ENCODE results near the gene NCOA6.
A peak's percentile ranks its signal among the peaks of the same experiment; 100 is the strongest.

NCOA6 gene

DNA sequence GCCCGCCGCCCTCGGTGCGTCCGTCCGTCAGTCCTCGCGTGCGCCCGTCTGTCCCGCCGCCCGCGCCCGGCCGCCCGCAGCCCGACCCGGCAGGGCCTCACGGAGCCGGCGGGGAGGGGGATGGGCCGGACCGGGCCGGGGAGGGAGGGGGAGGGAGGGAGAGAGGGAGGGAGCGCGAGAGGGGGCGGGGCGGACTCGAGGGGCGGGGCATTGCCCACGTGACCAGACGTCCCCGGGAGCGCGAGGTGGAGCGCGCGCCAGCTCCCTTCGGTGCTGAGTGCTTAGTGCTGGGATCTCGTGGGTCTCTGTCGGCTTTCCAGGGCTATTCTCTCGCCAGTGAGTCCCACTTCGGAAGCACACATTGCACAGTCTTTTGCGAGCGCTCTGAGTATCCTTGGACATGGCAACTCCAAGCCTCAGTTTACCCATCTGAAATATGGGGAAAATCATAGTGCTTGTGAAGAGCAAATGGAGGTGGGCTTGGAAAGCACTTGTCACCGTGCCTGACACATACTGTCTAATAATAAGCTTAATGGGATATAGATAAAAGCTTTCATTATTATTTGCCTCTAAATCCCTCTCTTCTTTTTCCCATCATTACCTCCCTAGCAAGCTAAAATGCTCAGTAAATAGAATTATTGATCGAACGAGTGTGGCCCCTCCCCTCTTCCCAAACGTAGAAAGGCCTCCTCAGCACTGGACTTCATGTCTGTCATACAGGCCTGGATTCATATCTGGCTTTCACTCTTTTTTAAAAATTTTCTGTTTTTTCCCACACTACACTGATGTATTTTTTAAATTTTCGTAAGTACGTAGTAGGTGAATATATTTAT is at the start of gene NCOA6:
TSS of gene NCOA6 (minus strand) at position 122 of the 833 bp plus-strand sequence. CDS start 43,296 bp downstream, outside the sequence.
- ATAC-seq: peak; percentile 64 to 69

- ATAC-seq: no peak
These were observed 48.7 kb upstream of the NCOA6 start for GRCh38 chr20:34874094-34874654.

DNA sequence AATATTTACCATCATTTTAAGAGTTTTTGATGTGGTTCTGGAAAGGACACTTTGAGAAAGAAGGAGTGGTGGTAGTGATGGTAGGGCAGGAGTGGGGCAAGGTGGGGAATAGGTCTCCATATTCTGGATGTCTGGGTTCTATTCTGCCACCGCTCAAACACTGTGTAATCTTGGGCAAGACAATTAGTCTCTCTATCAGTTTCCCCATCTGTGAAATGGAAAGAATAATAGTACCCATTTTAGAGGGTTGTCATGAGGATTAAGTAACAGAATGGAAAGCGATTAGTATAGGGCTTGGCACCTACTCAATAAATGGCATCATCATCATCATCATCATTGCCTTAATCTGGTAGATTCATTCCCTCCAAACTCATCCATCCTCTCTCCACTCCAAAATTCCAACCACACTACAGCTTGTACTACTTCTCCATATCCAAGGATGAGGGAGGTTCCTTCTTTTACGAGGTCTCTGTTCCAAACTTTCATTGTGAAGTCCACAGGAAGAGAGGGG is 48.2 kb upstream of the NCOA6 start:
- no peak for ATAC-seq

DNA sequence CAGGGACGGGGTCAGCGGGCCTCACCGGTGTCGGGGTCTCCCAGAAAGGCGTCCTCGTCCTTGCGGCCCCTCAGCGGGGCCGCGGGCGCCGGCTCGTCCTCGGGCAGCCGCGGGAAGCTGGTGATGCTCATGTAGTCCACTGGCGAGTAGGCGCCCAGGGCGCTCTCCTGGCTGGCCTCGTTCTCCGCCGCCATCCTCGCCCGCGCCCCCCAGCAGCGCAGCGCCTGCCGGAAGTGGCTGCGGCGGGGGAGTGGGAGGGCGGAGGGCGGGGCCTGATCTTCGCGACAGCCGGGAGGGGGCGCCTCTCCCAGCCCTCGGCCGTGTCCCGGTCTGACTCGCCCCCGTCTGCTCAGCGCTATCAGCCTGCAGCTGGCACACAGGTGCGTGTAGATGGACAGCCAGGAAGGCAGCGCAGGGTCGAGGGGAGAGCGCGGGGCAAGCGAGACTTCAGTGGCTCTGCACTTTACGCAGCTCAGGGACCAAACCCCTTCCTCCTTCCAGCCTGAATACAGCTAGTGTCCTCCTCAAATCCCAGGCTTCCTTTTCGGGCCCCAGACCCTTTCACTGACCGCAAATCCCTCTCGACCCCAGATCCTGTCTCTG is 47.3 kb upstream of the NCOA6 start, which contains the start of gene GGT7:
TSS of gene GGT7 (minus strand) at position 235 of the 603 bp plus-strand sequence. CDS start at position 194, 41 bp downstream.
- ATAC-seq: peak; percentile 69 to 75

DNA sequence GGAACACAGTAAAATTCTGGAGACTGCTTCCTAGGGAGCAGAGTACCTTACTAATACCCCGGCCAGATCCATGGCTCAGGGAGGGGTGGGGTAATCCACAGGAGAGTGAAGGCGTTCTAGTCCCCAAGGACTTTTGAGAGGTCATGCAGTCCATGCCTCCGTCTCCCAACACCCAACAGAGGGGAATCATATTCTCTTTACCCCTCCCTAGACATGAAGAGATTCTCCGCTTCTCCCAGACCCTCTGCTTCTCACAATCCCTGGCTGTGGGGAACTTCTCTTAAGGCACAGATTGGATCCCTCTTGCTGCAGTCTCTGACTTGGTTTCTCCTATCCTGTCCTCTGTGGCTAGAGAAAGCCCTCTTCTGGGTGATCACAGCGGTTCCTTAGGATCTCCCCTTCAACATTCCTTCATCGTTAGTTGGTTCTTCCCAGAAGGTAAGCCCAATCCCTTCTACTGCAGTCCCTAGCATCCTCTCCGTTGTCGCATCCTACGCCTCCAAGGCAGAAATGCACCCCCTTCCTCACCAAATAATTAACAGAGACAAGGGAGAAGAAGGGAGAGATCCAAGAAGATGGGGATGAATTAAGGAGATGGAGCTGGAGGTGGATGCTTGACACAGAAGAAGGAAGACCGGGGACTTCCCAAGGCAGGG is 46.6 kb upstream of the NCOA6 start:
- no peak for ATAC-seq

DNA sequence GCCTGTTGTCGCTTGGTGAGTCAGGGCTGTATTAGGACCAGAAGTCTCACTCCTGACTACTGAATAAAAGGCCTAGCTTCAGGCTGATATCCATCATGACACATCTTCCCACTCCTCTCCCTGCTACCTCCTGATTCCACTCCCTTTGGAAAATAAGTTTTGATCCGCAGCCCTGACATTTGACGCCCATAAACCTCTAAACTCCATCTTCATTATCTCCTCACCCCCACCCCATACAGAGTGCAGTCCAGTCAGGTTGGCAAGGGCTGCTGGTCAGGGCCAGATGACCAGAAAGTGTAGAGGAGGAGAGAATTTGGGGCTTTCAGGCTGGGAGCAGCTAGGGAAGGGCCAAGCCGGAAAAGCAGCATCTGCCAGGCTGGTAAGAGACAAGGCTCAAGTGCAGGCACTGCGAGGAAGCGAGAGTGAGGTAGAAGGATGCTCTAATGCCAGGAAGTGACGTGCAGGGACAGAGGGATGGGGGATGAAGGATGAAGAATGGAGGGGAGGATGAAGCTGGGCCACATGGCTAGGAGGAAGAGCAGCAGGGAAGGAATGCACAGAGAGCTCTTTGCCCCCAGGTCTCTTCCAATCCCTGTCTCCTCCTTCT is 46.0 kb upstream of the NCOA6 start:
- no peak for ATAC-seq

DNA sequence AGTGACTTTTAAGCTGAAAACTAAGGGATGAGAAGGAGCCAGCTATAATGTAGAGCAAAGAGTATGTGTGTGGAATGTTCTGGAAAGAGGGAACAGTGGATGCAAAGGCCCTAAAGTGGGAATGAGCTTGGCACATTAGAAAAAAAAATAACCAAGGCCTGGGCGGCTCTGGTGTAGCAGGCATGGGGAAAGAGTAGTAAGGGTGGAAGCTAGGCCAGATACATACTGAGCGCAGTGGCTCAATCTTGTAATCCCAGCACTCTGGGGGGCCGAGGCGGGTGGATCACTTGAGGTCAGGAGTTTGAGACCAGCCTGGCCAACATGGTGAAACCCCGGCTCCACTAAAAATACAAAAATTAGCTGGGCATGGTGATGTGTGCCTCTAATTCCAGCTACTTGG is 38.8 kb upstream of the NCOA6 start:
- no peak for ATAC-seq

DNA sequence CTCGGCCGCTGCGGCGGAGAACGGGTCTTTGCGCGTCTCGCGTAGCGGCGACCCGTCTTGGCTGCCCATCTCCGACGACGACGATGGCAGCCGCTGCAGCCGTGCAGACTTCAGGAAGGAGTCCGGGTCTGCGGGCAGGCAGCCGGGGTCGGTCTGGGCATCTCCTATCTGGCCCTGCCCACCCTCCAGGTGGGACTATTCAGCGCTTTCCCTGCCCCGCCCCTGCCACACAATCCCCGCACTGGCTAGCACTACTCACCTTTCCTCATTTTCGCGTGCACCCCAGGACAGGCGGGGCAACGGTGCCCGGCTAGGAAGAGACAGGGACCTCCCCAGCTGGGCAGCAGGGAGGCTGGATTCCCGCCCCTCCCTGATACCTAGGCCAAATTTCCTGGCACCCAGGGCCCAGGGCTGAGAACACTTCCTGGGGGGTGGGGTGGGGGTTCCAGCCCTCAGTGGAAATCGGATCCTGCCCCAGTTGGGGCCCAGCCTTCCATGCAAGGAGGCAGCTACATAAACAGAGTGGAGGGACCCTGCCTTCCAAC is 38.0 kb upstream of the NCOA6 start:
- ATAC-seq: no peak

DNA sequence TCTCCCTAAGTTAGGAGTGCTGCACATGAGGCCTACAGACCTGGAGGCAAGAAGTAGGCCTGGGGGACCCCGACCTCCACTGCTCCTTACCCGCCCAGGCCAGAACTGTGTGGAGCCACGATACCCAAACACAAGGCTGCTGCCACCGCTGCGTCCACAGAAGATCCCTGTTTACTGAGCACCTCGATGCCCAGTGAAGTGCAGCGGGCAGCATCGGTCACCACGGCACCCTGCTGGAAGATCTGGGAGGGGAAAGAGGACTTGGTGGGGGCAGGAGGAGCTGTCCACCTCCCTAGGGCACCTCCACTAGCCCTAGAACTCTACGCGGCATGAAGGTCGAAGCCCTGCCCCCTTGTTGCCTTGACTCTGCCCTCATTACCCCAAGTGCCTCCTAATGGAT is 37.3 kb upstream of the NCOA6 start:
- no peak for ATAC-seq

GRCh38 chr20:34861386-34862084 is 36.1 kb upstream of the NCOA6 start:
- ATAC-seq: no peak

DNA sequence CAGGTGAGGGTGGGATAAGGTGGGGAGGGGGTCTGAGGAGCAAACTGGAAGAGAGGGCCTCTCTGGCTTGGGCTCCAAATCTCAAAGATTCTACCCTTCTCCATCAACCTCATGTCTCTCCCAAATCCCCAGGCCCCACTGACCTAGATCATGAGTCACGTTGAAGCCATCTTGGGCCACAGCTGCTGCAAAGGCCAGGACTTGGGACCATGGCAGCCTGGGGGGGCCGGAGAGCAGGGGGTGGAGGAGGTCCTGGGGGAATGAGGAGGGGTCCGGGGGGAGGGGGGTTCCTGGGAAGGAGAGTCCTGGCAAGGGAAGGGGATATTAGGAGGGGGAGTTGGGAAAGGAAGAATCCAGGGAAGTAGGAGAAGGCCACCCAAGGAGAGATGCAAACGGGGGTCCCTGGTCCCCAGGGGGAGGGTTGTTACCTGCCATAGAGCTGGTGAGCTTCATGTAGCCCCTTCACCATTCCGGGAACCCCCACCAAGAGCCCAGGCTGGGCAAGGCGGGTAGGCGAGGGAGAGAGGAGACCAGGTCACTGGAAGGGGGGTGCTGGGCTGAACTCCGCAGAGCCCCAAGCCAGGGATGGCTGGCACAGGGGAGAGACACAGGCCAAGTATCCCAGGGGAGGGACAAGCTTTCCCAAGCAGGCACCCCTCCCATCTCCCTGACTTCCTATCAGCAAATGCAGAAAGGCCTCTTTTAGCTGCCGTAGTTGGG is 34.5 kb upstream of the NCOA6 start:
- no peak for ATAC-seq

DNA sequence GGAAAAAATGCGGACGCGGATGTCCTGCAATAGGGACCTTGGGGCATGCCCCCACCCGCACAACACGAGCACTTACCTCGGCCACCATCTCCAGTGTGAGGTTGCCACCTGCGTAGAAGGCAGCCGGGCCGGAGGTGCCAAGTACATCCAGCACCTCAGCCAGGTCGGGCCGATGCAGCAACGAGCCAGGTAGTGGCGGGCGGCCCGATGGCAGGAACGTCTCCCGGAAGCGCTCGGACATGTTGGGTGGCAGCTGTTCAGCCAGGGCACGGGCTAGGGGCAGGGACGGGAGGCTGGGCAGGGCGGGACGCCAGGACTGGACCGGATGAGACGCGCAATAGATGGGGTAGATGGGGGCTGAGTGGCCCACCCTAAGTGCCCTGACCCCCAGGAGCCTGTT is 33.9 kb upstream of the NCOA6 start:
- no peak for ATAC-seq

- ATAC-seq: no peak
These were observed 26.8 kb upstream of the NCOA6 start for GRCh38 chr20:34852298-34852697.

DNA sequence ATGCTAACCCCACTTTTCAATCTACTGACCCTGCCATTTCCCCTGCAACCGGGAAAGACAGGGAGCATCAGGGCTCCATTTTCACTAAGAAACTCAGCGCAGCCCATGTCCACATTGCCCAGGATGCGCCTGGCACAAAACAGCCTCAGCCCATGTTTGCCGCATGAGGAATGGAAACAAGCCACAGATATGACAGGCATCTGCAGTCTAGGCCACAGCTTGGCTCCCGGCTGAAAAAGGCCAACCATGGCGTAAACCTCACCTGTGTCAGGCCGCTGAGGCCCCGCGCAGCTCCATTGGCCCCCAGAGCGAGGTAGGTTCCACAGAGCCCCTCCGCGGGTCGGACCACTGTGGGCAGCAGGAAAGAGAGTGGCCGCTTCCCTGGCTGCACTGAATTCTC is 25.5 kb upstream of the NCOA6 start:
- no peak for ATAC-seq

DNA sequence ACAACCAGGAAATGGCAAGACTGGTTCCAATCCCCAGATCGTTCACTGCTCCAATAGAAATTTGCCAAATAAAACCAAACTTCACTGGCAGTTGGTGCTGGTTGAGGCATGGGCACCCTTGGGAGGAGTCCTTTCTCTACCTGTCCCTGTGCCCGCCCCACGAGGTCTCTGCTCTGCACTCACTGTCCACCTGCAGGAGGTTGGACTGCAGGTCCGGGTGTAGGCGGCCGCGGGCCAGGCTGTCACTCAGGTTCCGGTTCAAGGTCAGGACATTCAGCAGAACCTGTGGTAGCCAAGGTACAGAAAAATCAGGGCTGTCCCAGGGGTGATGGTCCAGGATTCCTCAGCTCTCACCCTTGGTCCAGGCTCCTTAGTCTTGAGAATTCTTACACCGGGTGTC is 24.3 kb upstream of the NCOA6 start:
- no peak for ATAC-seq

- no peak for ATAC-seq
These were observed 23.1 kb upstream of the NCOA6 start for GRCh38 chr20:34848597-34848996.

DNA sequence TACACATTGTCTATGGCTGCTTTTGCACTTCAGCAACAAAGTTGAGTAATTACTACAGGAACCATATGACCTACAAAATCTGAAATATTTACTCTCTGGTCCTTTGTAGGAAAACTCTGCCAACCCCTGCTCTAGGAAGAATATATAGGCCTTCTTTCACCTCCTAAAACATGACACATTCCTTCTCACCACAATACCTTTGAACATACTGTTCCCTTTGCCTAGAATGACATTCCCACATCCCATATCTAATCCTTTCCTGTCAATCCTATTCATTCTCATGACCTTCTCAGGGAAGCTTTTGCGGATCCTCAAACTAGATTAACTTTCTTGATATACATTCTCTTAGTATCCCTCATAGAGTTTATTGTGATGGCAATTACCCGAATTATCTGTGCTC is 18.0 kb upstream of the NCOA6 start:
- ATAC-seq: no peak

DNA sequence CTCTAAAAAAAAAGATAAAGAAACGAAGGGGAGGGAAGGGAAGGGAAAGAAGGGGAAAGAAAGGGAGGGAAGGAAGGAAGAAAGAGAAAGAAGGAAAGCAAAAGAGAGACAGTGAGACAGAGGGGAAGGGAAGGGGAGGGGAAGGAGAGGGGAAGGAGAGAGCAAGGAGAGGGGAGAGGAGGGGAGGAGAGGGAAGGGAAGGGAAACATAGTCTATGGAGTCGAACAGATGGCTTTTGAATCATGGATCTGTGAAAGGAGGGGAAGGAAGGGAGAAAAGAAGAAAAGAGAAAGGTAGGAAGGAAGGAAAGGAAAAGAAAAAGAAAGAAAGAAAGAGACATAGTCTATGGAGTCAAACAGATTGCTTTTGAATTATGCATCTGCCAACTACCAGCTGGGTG is 16.7 kb upstream of the NCOA6 start:
- no peak for ATAC-seq

DNA sequence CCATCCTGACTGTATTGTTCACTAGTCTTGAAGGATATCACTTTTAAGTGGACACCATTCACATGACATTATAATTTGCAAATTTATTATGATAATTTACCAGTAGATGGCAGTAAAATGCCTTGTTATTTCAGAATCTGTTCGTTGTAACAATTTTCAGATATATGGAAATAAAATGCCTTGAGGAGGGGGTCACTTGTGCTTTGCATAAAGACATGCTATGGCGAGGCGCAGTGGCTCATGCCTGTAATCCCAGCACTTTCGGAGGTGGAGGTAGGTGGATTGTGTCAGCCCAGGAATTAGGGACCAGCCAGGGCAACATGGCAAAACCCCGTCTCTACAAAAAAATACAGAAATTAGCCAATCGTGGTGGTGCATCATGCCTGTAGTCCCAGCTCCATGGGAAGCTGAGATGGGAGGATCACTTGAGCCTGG is 9.0 kb upstream of the NCOA6 start:
- ATAC-seq: peak in 1 of 2 donors; percentile 36

DNA sequence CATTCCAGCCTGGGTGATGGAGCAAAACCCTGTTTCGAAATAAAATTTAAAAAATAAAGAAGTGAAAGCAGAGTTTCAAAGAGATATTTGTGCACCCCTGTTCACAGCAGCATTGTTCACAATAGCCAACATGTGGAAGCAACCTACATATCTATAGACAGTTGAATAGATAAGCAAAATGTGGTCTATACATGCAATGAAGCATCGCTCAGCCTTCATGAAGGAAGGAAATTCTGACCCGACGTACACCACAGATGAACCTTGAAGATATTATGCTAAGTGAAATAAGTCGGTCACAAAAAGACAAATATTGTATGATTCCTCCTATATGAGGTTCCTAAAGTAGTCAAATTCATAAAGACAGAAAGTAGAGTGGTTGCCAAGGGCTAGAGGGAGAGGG is 6.5 kb upstream of the NCOA6 start:
- no peak for ATAC-seq

GRCh38 chr20:34829191-34829590 is 3.7 kb upstream of the NCOA6 start:
- no peak for ATAC-seq
